ENCODE measurements around the gene PRR7.

Gene PRR7

GRCh38 chr5:177402271-177403043 is 44.2 kb upstream of the PRR7 start (continued):
- peak; percentile 89 for TF ChIP-seq ZNF18 (tag by site-specific recombination; IDR thresholded peaks at IDR 0.05)

GRCh38 chr5:177403102-177403791 is 43.4 kb upstream of the PRR7 start:
- no peaks in the 10 kb centered on the region for H3K36me3 ChIP-seq (ENCODE audit: control insufficient read depth in 2 of 2, insufficient read depth in 1 of 2, low read length in 2 of 2)
- no peaks in the 10 kb centered on the region for H3K9me3 ChIP-seq (ENCODE audit: control insufficient read depth, insufficient read depth, low read depth, low read length)
- CTCF ChIA-PET, result interaction anchor here (0.6 to 6.6 kb wide), 40 partner anchors 9 to 331 kb away, joined by 3 to 97 read pairs (median 6); partner anchors contain the start of genes GRK6, LMAN2 and SLC34A1
- POLR2A ChIA-PET, result interaction anchor here (0.8 to 3.8 kb wide), 16 partner anchors 11 to 94 kb away, joined by 3 to 45 read pairs (median 6); partner anchors contain the start of genes GRK6 and PDLIM7
- peak overlapping the region; percentile 50 for H3K4me3 ChIP-seq (ENCODE audit: low read depth, low read length)
- H3K27ac ChIP-seq (ENCODE audit: extremely low read depth, low read depth, low read length), result peak overlapping the region; percentile 55; the same call in 1 of the 2 replicates
- H3K4me1 ChIP-seq (ENCODE audit: control insufficient read depth, insufficient read depth, low read length), result no peaks in the 10 kb centered on the region
- peak; percentile 47; the same call in 1 of the 2 replicates for TF ChIP-seq ZSCAN5A (tag by site-specific recombination; IDR thresholded peaks at IDR 0.05)
- TF ChIP-seq ZSCAN18 (tag by site-specific recombination; IDR thresholded peaks at IDR 0.05), result no peak
- no peak for TF ChIP-seq ZBTB8A (tag by site-specific recombination; IDR thresholded peaks at IDR 0.05)
- peak; percentile 78 for TF ChIP-seq ZNF398 (tag by site-specific recombination; IDR thresholded peaks at IDR 0.05)
- peak; percentile 52; the same call in 1 of the 2 replicates for TF ChIP-seq ZNF37A (tag by site-specific recombination; IDR thresholded peaks at IDR 0.05)
- TF ChIP-seq ZNF248 (tag by site-specific recombination; IDR thresholded peaks at IDR 0.05), result no peak
- peak; percentile 98 for TF ChIP-seq ZBTB26 (tag by site-specific recombination; optimal IDR thresholded peaks at IDR 0.05)
- TF ChIP-seq SCRT2 (tag by site-specific recombination; IDR thresholded peaks at IDR 0.05), result peak; percentile 91
- TF ChIP-seq ZNF449 (tag by site-specific recombination; IDR thresholded peaks at IDR 0.05), result 0 out of 2 replicates have a peak, but pooled peaks have one; percentile 39
- TF ChIP-seq ZBTB6 (tag by site-specific recombination; IDR thresholded peaks at IDR 0.05), result peak; percentile 8; the same call in 1 of the 2 replicates
- TF ChIP-seq ZBTB48 (tag by site-specific recombination; IDR thresholded peaks at IDR 0.05), result 0 out of 2 replicates have a peak, but pooled peaks have one; percentile 50
- TF ChIP-seq ZNF404 (tag by site-specific recombination; IDR thresholded peaks at IDR 0.05), result no peak
- peak; percentile 5; the same call in 1 of the 2 replicates for TF ChIP-seq SP3 (tag by site-specific recombination; IDR thresholded peaks at IDR 0.05)
- peak; percentile 9; the same call in 1 of the 2 replicates for TF ChIP-seq ZSCAN16 (tag by site-specific recombination; IDR thresholded peaks at IDR 0.05)
- TF ChIP-seq ZNF843 (tag by site-specific recombination; IDR thresholded peaks at IDR 0.05), result peak; percentile 23; the same call in 1 of the 2 replicates
- TF ChIP-seq ZNF324 (tag by site-specific recombination; IDR thresholded peaks at IDR 0.05), result 0 out of 2 replicates have a peak, but pooled peaks have one; percentile 16
- TF ChIP-seq ZNF610 (tag by site-specific recombination; IDR thresholded peaks at IDR 0.05; ENCODE audit: borderline replicate concordance), result no peak
- TF ChIP-seq ZBTB20 (tag by site-specific recombination; IDR thresholded peaks at IDR 0.05), result peak; percentile 86
- peak; percentile 23 for TF ChIP-seq CTCF (tag by site-specific recombination; IDR thresholded peaks at IDR 0.05)
- TF ChIP-seq KLF8 (tag by site-specific recombination; IDR thresholded peaks at IDR 0.05), result peak; percentile 85; the same call in 1 of the 2 replicates
